Measurements from ENCODE around the gene CACNA1G.

GRCh38 chr17:50547736-50548083 lies 12.8 kb upstream of the CACNA1G start:
- no peak for TF ChIP-seq POLR2A (IDR thresholded peaks at IDR 0.05)
- TF ChIP-seq, protein P1, sequence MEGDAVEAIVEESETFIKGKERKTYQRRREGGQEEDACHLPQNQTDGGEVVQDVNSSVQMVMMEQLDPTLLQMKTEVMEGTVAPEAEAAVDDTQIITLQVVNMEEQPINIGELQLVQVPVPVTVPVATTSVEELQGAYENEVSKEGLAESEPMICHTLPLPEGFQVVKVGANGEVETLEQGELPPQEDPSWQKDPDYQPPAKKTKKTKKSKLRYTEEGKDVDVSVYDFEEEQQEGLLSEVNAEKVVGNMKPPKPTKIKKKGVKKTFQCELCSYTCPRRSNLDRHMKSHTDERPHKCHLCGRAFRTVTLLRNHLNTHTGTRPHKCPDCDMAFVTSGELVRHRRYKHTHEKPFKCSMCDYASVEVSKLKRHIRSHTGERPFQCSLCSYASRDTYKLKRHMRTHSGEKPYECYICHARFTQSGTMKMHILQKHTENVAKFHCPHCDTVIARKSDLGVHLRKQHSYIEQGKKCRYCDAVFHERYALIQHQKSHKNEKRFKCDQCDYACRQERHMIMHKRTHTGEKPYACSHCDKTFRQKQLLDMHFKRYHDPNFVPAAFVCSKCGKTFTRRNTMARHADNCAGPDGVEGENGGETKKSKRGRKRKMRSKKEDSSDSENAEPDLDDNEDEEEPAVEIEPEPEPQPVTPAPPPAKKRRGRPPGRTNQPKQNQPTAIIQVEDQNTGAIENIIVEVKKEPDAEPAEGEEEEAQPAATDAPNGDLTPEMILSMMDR (IDR thresholded peaks at IDR 0.05) = no peak
- TF ChIP-seq POLR2AphosphoS5 (IDR thresholded peaks at IDR 0.05) = no peak

Measured in breast epithelium (tissue), 3 donors.